Activated gamma-delta T cell treated with anti-CD3 and anti-CD28 coated beads, Interleukin-2, amount 50 U/mL, for 16 hours (primary cell): ENCODE results near the gene CDAN1.
"Not testable (repeated sequence)": the region's sequence is repeated elsewhere in the genome, so short reads cannot be mapped to it uniquely, and the experiment has no call there.

Experiments used
- DNase-seq: peaks from one replicate; pipeline ENCODE4 v3.0.0-alpha.2; 2020; ENCODE audit warnings: low read depth

Gene CDAN1

GRCh38 chr15:42711746-42712145 is 25.2 kb downstream of the CDAN1 start:
- no peak for DNase-seq

- no peak for DNase-seq
These were observed 26.3 kb downstream of the CDAN1 start for GRCh38 chr15:42710662-42711061.

- DNase-seq: no peak
These were observed 28.9 kb downstream of the CDAN1 start for GRCh38 chr15:42707873-42708544.

- no peak for DNase-seq
These were observed 29.9 kb downstream of the CDAN1 start for GRCh38 chr15:42707068-42707467.

DNA sequence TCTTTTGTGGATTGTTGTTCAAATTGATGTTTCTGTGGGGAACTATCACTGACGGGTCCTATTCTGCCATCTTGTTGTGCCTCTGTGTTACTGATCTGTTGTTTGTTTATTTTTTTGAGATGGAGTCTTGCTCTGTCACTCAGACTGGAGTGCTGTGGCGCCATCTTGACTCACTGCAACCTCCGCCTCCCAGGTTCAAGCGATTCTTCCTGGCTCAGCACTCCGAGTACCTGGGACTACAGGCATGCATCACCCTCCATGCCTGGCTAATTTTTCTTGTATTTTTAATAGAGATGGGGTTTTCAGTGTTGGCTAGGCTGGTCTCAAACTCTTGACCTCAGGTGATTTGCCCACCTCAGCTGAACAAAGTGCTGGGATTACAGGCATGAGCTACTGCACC is 31.6 kb downstream of the CDAN1 start:
- DNase-seq: no peak

- peak; percentile 25 for DNase-seq
These were observed 32.4 kb downstream of the CDAN1 start for GRCh38 chr15:42704492-42704926.

DNA sequence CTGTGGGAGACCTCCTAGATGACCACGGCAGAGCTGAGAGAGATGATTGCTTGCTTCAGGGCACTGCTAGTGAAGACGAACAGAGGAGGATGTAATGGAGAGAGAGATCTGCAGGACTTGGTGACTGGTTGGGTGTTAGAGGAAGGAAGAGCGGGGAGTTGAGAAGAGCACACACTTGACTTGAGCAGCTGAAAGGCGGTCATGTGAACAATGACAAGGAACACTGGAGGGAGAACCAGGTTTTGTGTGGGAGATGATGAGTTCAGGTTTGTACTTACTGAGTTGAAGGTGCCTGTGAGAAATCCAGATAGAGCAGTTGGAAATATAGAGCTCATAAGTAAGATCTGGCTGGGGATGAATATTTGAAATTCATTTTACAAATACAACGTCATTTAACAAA is 40.3 kb downstream of the CDAN1 start:
- DNase-seq: no peak

GRCh38 chr15:42695527-42696071 is 41.3 kb downstream of the CDAN1 start:
- DNase-seq: no peak

- no peak for DNase-seq
These were observed 42.5 kb downstream of the CDAN1 start for GRCh38 chr15:42694398-42694797.

- DNase-seq: no peak
These were observed 43.0 kb downstream of the CDAN1 start for GRCh38 chr15:42693942-42694341.

- no peak for DNase-seq
These were observed 43.4 kb downstream of the CDAN1 start for GRCh38 chr15:42693496-42693895.

- no peak for DNase-seq
These were observed 43.9 kb downstream of the CDAN1 start for GRCh38 chr15:42692997-42693396.

DNA sequence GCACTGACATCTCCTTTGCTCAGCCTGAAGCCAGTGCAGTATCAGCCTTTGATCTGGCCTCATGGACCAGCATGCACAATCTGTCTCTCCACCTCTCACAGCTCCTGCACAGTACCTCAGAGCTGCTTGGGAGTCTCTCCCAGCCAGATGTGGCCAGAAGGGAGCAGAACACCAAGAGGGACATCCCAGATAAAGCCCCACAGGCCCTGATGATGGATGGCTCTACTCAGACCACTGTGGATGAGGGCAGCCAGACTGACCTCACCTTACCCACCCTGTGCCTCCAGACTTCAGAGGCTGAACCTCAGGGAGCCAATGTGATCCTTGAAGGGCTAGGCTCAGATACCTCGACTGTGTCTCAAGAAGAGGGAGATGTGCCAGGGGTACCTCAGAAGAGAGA is 44.4 kb downstream of the CDAN1 start:
- DNase-seq: no peak

GRCh38 chr15:42691770-42692169 is 45.2 kb downstream of the CDAN1 start:
- DNase-seq: no peak

- DNase-seq: no peak
These were observed 45.6 kb downstream of the CDAN1 start for GRCh38 chr15:42691308-42691707.

- DNase-seq: no peak
These were observed 48.6 kb downstream of the CDAN1 start for GRCh38 chr15:42688301-42688700.

DNA sequence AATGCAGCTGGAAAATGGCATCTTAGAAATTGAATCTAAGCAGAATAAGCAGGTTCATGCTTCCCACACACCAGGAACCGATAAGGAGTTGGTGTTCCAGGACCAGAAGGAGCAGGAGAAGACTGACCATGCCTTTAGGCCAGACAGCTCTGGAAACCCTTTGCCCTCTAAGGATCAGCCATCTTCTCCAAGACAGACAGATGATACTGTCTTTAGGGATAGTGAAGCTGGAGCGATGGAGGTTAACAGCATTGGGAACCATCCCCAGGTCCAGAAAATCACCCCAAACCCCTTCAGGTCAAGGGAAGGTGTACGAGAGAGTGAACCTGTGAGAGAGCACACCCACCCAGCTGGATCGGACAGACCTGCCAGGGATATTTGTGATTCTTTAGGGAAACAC is 49.2 kb downstream of the CDAN1 start:
- DNase-seq: no peak

DNA sequence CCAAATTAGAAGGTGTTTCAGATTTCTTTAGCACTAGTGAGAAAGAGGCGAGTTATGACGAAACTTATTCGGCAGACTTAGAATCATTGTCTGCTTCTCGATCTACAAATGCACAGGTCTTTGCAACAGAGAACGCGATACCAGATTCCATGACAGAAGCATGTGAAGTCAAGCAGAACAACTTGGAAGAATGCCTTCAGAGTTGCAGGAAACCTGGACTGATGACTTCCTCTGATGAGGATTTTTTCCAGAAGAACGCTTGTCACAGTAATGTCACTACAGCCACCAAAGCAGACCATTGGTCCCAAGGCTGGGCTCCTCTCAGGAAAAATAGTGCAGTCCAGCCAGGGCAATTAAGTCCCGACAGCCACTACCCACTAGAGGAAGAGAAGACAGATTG is 50.6 kb downstream of the CDAN1 start:
- no peak for DNase-seq

- no peak for DNase-seq
These were observed 55.8 kb downstream of the CDAN1 start for GRCh38 chr15:42681119-42681518.

GRCh38 chr15:42680142-42680482 is 56.8 kb downstream of the CDAN1 start:
- DNase-seq: not testable (repeated sequence)

DNA sequence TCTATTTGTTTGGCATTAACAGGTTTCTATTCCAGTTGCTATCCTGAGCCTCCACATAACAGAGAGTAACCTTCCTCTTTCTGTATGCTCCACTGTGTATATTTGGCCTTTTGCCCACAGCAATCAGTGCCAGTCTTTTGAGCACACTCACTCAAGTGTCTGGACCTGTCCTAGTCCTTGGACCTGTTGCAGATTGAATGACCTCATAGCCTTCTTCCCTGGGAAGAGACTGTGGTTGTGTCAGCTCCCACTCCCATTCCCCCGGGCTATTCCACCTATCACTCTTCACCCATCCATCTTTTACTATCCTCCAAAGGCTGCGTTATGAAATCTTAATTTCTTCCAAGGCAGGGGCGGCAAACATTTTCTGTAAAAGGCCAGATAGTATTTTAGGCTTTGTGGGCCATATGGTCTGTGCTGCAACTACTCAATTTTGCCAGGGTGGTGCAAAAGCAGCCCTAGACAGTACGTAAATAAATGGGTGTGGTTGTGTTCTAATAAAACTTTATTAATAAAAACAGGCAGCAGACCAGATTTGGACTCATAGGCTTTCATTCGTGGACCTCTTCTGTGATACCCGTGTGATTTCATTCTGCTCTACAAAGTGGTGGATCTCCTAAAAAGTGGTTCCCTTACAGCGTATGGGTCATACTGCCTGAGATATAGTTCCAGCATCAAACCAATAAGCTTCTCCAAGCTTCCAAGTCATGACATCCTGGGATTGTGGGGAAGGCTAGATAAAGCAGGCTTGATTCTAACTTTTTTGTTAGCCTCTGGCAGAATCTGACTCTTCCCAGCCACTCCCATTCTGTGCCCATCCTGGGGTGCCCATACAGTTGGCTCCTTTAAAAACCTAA is 57.4 kb downstream of the CDAN1 start:
- no peak for DNase-seq

DNA sequence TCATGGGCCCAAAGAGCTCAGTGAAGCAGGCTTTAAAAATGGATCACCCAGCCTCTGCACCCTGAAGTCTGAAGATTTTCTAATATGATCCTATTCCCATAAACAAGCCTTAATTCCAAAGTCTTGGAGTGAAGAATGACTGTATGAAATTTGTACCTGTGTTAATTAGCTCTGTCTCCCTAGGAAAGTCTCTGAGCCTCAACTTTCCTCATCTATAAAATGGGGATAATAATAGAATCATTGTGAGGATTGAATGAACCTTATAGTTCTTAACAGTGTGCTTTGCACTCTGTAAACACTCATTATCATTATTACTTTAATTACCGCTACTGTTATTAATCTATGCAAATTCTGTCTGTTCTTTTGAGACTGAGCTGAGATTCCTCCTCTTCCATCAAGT is 61.9 kb downstream of the CDAN1 start:
- no peak for DNase-seq

- no peak for DNase-seq
These were observed 62.5 kb downstream of the CDAN1 start for GRCh38 chr15:42674472-42674871.
